ENCODE data around the gene MRTFA.

DNA sequence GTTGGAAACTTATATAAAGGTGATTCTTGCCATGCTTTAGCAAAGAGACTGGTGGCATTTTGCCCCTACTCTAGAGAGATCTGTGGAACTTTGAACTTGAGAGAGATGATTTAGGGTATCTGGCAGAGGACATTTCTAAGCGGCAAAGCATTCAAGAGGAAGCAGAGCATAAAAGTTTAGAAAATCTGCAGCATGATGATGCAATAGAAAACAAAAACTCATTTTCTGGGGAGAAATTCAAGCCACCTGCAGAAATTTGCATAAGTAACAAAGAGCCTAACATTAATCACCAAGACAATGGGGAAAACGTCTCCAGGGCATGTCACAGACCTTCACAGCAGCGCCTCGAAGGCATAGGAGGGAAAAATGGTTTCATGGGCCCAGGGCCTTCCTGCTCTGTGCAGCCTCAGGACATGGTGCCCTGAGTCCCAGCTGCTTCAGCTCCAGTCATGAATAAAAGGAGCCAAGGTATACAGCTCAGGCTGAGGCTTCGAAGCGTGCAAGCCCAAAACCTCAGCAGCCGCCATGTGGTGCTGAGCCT lies 83.4 kb downstream of the MRTFA start:
- no peak for TF ChIP-seq TAF1 (IDR thresholded peaks at IDR 0.05; ENCODE audit: low read depth, low read length)
- TF ChIP-seq POLR2A (IDR thresholded peaks at IDR 0.05; ENCODE audit: low read depth, low read length): no peak
- TF ChIP-seq POLR2AphosphoS5 (IDR thresholded peaks at IDR 0.05; ENCODE audit: low read depth, low read length): no peak
